Keratinocyte (primary cell): ENCODE data around the gene SEMA3D. TPM values are rescaled to one million over a fixed set of nuclear protein-coding genes. Genes with fewer than 3 reads are reported as not detected.

ENCODE experiments used
- DNase-seq: peaks from one replicate; pipeline ENCODE4 v3.0.0-alpha.2; 2011; ENCODE audit warnings: low read depth, missing footprints, low spot score
- FAIRE-seq: peaks from 2 replicates; lab custom pipeline; 2011; peaks lifted over from hg19 to GRCh38; lab: Jason Lieb, UNC
- H2AFZ ChIP-seq: 2 replicates; pipeline ENCODE4 v1.6.0; 2012; ENCODE audit warnings: low read length, control low read depth, inconsistent platforms; ENCODE audit not compliant: control insufficient read depth
- H3K27ac ChIP-seq: 2 replicates; pipeline ENCODE4 v1.5.1; 2011; ENCODE audit warnings: low read length; ENCODE audit not compliant: control insufficient read depth, insufficient read depth
- H3K27me3 ChIP-seq: 3 replicates; pipeline ENCODE4 v1.6.0; 2011; ENCODE audit warnings: low read length; ENCODE audit not compliant: control insufficient read depth, insufficient read depth; ENCODE audit errors: extremely low read depth
- H3K36me3 ChIP-seq, 2 experiments: 2 replicates in 1 of 2; 3 replicates in 1 of 2; pipeline ENCODE4 v1.5.1; 2011; ENCODE audit warnings: low read length in 2 of 2, mild to moderate bottlenecking in 1 of 2; ENCODE audit not compliant: control insufficient read depth in 2 of 2, insufficient read depth in 2 of 2; ENCODE audit errors: extremely low read depth in 1 of 2
- H3K4me1 ChIP-seq: 3 replicates; pipeline ENCODE4 v1.5.1; 2011; ENCODE audit warnings: low read length; ENCODE audit not compliant: control insufficient read depth, insufficient read depth; ENCODE audit errors: extremely low read depth
- H3K4me2 ChIP-seq: 3 replicates; pipeline ENCODE4 v1.6.0; 2011; ENCODE audit warnings: low read depth, low read length; ENCODE audit not compliant: control insufficient read depth, insufficient read depth; ENCODE audit errors: extremely low read depth
- H3K4me3 ChIP-seq, 3 experiments: fragments of 200-600 bp in 1 of 3; sonication (generic) in 1 of 3; 2 replicates in 2 of 3; 3 replicates in 1 of 3; pipeline ENCODE4 v1.5.1; 2011 to 2016; ENCODE audit warnings: low read length in 3 of 3, mild to moderate bottlenecking in 3 of 3, control low read depth in 2 of 3, inconsistent platforms in 1 of 3, low read depth in 1 of 3, mixed read lengths in 1 of 3, mixed run types in 1 of 3, moderate library complexity in 1 of 3; ENCODE audit not compliant: control insufficient read depth in 2 of 3, insufficient read depth in 2 of 3; ENCODE audit errors: extremely low read depth in 1 of 3
- H3K79me2 ChIP-seq: 2 replicates; pipeline ENCODE4 v1.6.0; 2012; ENCODE audit warnings: low read length; ENCODE audit not compliant: control insufficient read depth, insufficient read depth
- H3K9ac ChIP-seq: 3 replicates; pipeline ENCODE4 v1.6.0; 2011; ENCODE audit warnings: low read length; ENCODE audit not compliant: control insufficient read depth, insufficient read depth; ENCODE audit errors: extremely low read depth
- H3K9me1 ChIP-seq: 3 replicates; pipeline ENCODE4 v1.6.0; 2011; ENCODE audit warnings: low read length; ENCODE audit not compliant: control insufficient read depth, insufficient read depth; ENCODE audit errors: extremely low read depth
- H3K9me3 ChIP-seq: 2 replicates; pipeline ENCODE4 v1.5.1; 2012; ENCODE audit warnings: low read depth, low read length; ENCODE audit not compliant: control insufficient read depth
- H4K20me1 ChIP-seq: 3 replicates; pipeline ENCODE4 v1.6.0; 2011; ENCODE audit warnings: low read length; ENCODE audit not compliant: control insufficient read depth, insufficient read depth; ENCODE audit errors: extremely low read depth
- EZH2 ChIP-seq: IDR thresholded peaks from one replicate; pipeline ENCODE4 v1.6.1; 2012; ENCODE audit warnings: inconsistent platforms, mild to moderate bottlenecking, low read length, moderate library complexity
- dilution Hi-C: fragments of 300-500 bp; cut with MboI; formaldehyde crosslinking; loops from one replicate; pipeline ENCODE4 v1.7.0; 2020; ENCODE audit warnings: low sequenced_read_pairs; ENCODE audit not compliant: extremely low pct_ligation_motif_present
- polyA plus RNA-seq, 5 experiments: library from polyadenylated mRNA; depleted of rRNA in 3 of 5; stranded (reverse) in 3 of 5; stranded (forward) in 1 of 5; unstranded in 1 of 5; fragments of >200 nt; gene quantifications; 1 replicate in 1 of 5; 2 replicates in 3 of 5; 3 replicates in 1 of 5; pipeline versions ENCODE4 v1.2.1 to v1.2.3, GENCODE V29; 2011 to 2012; ENCODE audit warnings: missing spikeins in 2 of 5, low read depth in 1 of 5, low replicate concordance in 1 of 5
- TF ChIP-seq, protein P1 (sequence below), 3 experiments: IDR thresholded peaks in 1 of 3; conservative IDR thresholded peaks in 1 of 3; optimal IDR thresholded peaks in 1 of 3; 2 replicates in 2 of 3; 3 replicates in 1 of 3; pipeline versions ENCODE3 to v1.5.1; 2011; ENCODE audit warnings: low read length in 3 of 3, mild to moderate bottlenecking in 3 of 3, moderate library complexity in 2 of 3, control low read depth in 1 of 3, inconsistent platforms in 1 of 3; ENCODE audit not compliant: insufficient read depth in 2 of 3; ENCODE audit errors: extremely low read depth in 1 of 3

SEMA3D gene
- polyA plus RNA-seq, 1 donor (not counting 4 experiments of a cell fraction or from before 2014, with no cell fraction given), result 5.2 TPM

DNA sequence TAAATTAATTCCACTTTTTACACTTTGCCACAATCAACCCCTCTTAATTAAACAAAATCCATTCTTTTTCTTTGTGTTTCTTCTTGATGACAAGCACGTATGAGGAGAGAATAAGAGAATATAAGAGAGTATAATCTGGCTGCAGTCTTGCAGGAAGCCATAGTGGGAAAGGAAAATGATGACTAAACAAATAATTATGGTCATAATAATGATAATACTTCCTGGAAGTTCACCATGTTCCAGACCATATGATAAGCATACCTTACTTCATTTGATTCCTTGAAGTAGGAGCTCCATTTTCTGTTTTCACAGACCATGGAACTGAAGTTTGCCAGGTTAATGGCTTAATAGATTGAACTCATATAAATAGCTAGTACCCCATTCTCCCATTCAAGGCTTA lies 237.8 kb downstream of the SEMA3D start:
- no peak overlapping the region for H3K27ac ChIP-seq
- no peaks in the 10 kb centered on the region for H4K20me1 ChIP-seq
- H3K4me2 ChIP-seq, result no peak overlapping the region
- no peaks in the 10 kb centered on the region for H3K9me1 ChIP-seq
- H2AFZ ChIP-seq, result peak overlapping the region; percentile 67
- H3K36me3 ChIP-seq, result no peaks in the 10 kb centered on the region
- H3K79me2 ChIP-seq, result no peaks in the 10 kb centered on the region
- no peak for DNase-seq
- H3K27me3 ChIP-seq, result no peaks in the 10 kb centered on the region
- TF ChIP-seq, protein P1, sequence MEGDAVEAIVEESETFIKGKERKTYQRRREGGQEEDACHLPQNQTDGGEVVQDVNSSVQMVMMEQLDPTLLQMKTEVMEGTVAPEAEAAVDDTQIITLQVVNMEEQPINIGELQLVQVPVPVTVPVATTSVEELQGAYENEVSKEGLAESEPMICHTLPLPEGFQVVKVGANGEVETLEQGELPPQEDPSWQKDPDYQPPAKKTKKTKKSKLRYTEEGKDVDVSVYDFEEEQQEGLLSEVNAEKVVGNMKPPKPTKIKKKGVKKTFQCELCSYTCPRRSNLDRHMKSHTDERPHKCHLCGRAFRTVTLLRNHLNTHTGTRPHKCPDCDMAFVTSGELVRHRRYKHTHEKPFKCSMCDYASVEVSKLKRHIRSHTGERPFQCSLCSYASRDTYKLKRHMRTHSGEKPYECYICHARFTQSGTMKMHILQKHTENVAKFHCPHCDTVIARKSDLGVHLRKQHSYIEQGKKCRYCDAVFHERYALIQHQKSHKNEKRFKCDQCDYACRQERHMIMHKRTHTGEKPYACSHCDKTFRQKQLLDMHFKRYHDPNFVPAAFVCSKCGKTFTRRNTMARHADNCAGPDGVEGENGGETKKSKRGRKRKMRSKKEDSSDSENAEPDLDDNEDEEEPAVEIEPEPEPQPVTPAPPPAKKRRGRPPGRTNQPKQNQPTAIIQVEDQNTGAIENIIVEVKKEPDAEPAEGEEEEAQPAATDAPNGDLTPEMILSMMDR (optimal IDR thresholded peaks at IDR 0.05 in 1 of 3, IDR thresholded peaks at IDR 0.05 in 1 of 3, conservative IDR thresholded peaks at IDR 0.05 in 1 of 3; ENCODE audit: extremely low read depth in 1 of 3, insufficient read depth in 2 of 3, low read length in 3 of 3), result no peak
- TF ChIP-seq EZH2, result no peak
- no peaks in the 10 kb centered on the region for H3K9me3 ChIP-seq
- FAIRE-seq, result no peak
- dilution Hi-C loops, result no loop called here
- no peak overlapping the region for H3K9ac ChIP-seq
- H3K4me3 ChIP-seq, result no peak overlapping the region
- peaks cover 3% of the 10 kb centered on the region for H3K4me1 ChIP-seq

DNA sequence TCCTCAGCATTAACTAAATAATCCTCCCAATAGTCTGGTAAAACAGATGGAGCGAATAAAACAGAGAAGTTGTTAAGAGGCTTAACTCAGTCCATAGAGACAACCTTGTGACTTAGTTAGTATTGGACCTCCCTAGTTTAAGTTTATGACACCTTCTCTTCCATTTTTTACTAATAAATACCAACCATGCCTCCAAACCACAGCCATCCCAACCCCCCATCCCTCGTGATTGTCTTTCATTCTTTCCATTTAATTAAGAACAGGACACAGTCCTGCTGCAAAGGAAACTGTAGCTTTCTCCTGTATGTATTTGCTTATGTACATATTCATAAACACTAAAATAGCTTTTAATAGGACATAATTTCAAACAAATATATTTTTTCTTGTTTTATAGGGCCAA lies 238.2 kb downstream of the SEMA3D start:
- no peaks in the 10 kb centered on the region for H3K27me3 ChIP-seq
- FAIRE-seq (no peak), DNase-seq (no peak)
- H3K9me3 ChIP-seq, result no peaks in the 10 kb centered on the region
- no peaks in the 10 kb centered on the region for H3K36me3 ChIP-seq
- peak overlapping the region; percentile 19 for H2AFZ ChIP-seq
- no peak overlapping the region for H3K4me3 ChIP-seq
- no peaks in the 10 kb centered on the region for H4K20me1 ChIP-seq
- no peak overlapping the region for H3K4me2 ChIP-seq
- H3K27ac ChIP-seq, result no peak overlapping the region
- no peaks in the 10 kb centered on the region for H3K79me2 ChIP-seq
- peaks cover 3% of the 10 kb centered on the region for H3K4me1 ChIP-seq
- no peaks in the 10 kb centered on the region for H3K9me1 ChIP-seq
- dilution Hi-C loops, result no loop called here
- TF ChIP-seq, protein P1 (optimal IDR thresholded peaks at IDR 0.05 in 1 of 3, IDR thresholded peaks at IDR 0.05 in 1 of 3, conservative IDR thresholded peaks at IDR 0.05 in 1 of 3; ENCODE audit: extremely low read depth in 1 of 3, insufficient read depth in 2 of 3, low read length in 3 of 3), result no peak
- H3K9ac ChIP-seq, result no peak overlapping the region
